ENCODE measurements around the gene ATOH8. TPM values are rescaled to one million over a fixed set of nuclear protein-coding genes. Genes with fewer than 3 reads are reported as not detected.

The ATOH8 gene
- total and polyA plus RNA-seq, 4 donors, result 51.5 to 78.8 (median 62.6) TPM

DNA sequence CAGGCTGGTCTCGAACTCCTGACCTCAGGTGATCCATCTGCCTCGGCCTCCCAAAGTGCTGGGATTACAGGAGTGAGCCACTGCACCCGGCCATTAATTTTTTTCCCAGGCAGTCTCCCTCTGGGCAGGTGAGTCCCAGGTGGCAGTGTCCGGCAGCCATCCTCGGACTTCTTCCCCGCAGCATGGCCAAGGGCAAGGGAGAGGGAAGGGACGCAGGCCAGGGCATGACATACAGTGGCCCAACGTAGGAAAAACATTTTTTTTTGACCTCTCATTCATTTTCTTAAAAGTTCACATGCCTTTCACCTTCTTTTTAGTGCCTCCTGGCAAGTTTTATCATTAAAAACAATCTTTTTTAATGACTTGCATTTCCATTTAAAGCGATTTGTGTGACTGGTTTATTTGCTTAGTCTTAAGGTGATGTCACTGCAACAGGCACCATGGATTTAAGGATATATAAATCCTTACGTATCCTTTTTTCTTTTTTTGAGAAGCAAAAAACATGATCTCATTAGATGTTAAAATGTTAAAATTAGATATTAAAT lies 23.0 kb upstream of the ATOH8 start:
- intact Hi-C loops (cut with DNase I), result loop anchor here in 1 of 2 donors (5.0 to 10.0 kb wide), 2 partner anchors 67 to 264 kb away; no protein-coding TSS in a partner anchor
- WGBS, 2 donors, result 87 to 92% methylated on average over 10 of the region's 10 CpGs
- H3K4me1 ChIP-seq (ENCODE audit: control insufficient read depth in 1 of 2, insufficient read depth in 2 of 2, low read length in 2 of 2), result no peaks in the 10 kb centered on the region
- ATAC-seq (ENCODE audit: low FRiP score) (no peak), DNase-seq (no peak)
- H3K9me3 ChIP-seq (ENCODE audit: control insufficient read depth, low read length), result no peaks in the 10 kb centered on the region
- no peaks in the 10 kb centered on the region for H3K27me3 ChIP-seq (ENCODE audit: control insufficient read depth in 1 of 2, insufficient read depth in 2 of 2, low read length in 1 of 2)
- no peak overlapping the region for H3K27ac ChIP-seq (ENCODE audit: low read depth in 1 of 2, low read length in 2 of 2)
- H3K4me3 ChIP-seq (ENCODE audit: low read length in 2 of 2), result no peak overlapping the region
- H3K36me3 ChIP-seq (ENCODE audit: control insufficient read depth in 1 of 2, insufficient read depth in 2 of 2, low read length in 1 of 2), result no peaks in the 10 kb centered on the region

DNA sequence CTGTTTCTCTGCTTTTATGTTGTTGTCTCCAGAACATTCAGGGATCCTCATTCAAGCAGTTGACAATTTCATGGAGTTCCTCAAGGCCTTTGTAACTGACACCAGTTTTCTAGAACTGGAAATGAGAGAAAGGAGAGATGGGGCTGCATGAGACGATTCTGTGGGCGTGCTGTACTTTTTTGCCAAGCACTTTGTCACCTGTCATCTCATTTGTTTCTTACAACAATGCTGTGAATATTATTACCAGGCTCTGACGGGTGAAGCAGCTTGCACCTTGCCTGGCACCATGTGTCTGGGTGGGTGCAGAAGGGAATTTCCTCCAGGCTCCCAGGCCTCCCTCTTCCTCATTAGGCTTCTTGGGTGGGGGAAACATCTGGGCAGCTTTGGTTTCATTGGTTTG lies 22.2 kb upstream of the ATOH8 start:
- Histone ChIP-seq H3K4me1 (ENCODE audit: control insufficient read depth in 1 of 2, insufficient read depth in 2 of 2, low read length in 2 of 2) (no peaks in the 10 kb centered on the region), H3K27me3 (ENCODE audit: control insufficient read depth in 1 of 2, insufficient read depth in 2 of 2, low read length in 1 of 2) (no peaks in the 10 kb centered on the region)

GRCh38 chr2:85732467-85733120 lies 21.2 kb upstream of the ATOH8 start:
- no peak for ATAC-seq (ENCODE audit: low FRiP score)
- Histone ChIP-seq H3K36me3 (ENCODE audit: control insufficient read depth in 1 of 2, insufficient read depth in 2 of 2, low read length in 1 of 2) (no peaks in the 10 kb centered on the region), H3K4me1 (ENCODE audit: control insufficient read depth in 1 of 2, insufficient read depth in 2 of 2, low read length in 2 of 2) (peaks cover 0 to 3% of the 10 kb centered on the region in 2 donors), H3K27ac (ENCODE audit: low read depth in 1 of 2, low read length in 2 of 2) (no peak overlapping the region), H3K4me3 (ENCODE audit: low read length in 2 of 2) (no peak overlapping the region), H3K27me3 (ENCODE audit: control insufficient read depth in 1 of 2, insufficient read depth in 2 of 2, low read length in 1 of 2) (no peaks in the 10 kb centered on the region), H3K9me3 (ENCODE audit: control insufficient read depth, low read length) (no peaks in the 10 kb centered on the region)
- intact Hi-C loops (cut with DNase I), result loop anchor here in 1 of 2 donors (5.0 to 10.0 kb wide), 2 partner anchors 65 to 262 kb away; no protein-coding TSS in a partner anchor
- DNase-seq, result no peak
- 90 to 91% methylated on average over 2 of the region's 2 CpGs for WGBS, 2 donors

More for the DNA sequence above, 22.2 kb upstream of the ATOH8 start:
- Histone ChIP-seq H3K4me3 (ENCODE audit: low read length in 2 of 2) (no peak overlapping the region), H3K27ac (ENCODE audit: low read depth in 1 of 2, low read length in 2 of 2) (no peak overlapping the region), H3K9me3 (ENCODE audit: control insufficient read depth, low read length) (no peaks in the 10 kb centered on the region), H3K36me3 (ENCODE audit: control insufficient read depth in 1 of 2, insufficient read depth in 2 of 2, low read length in 1 of 2) (no peaks in the 10 kb centered on the region)
- WGBS, 2 donors, result 79 to 86% methylated on average over 3 of the region's 3 CpGs
- intact Hi-C loops (cut with DNase I), result loop anchor here in 1 of 2 donors (5.0 to 10.0 kb wide), 2 partner anchors 66 to 263 kb away; no protein-coding TSS in a partner anchor
- DNase-seq (no peak), ATAC-seq (ENCODE audit: low FRiP score) (no peak)

GRCh38 chr2:85733121-85733960 lies 20.4 kb upstream of the ATOH8 start:
- no peak overlapping the region for H3K27ac ChIP-seq (ENCODE audit: low read depth in 1 of 2, low read length in 2 of 2)

GRCh38 chr2:85734015-85734414 lies 19.8 kb upstream of the ATOH8 start:
- no peaks in the 10 kb centered on the region for H3K36me3 ChIP-seq (ENCODE audit: control insufficient read depth in 1 of 2, insufficient read depth in 2 of 2, low read length in 1 of 2)
- no peaks in the 10 kb centered on the region for H3K27me3 ChIP-seq (ENCODE audit: control insufficient read depth in 1 of 2, insufficient read depth in 2 of 2, low read length in 1 of 2)
- DNase-seq (no peak), ATAC-seq (ENCODE audit: low FRiP score) (no peak)
- WGBS, 2 donors, result 80 to 93% methylated on average over 4 of the region's 4 CpGs
- no peaks in the 10 kb centered on the region for H3K9me3 ChIP-seq (ENCODE audit: control insufficient read depth, low read length)
- intact Hi-C loops (cut with DNase I), result loop anchor here in 1 of 2 donors (5.0 to 10.0 kb wide), 2 partner anchors 63 to 261 kb away; no protein-coding TSS in a partner anchor
- H3K4me1 ChIP-seq (ENCODE audit: control insufficient read depth in 1 of 2, insufficient read depth in 2 of 2, low read length in 2 of 2), result peaks cover 0 to 5% of the 10 kb centered on the region in 2 donors
- no peak overlapping the region for H3K4me3 ChIP-seq (ENCODE audit: low read length in 2 of 2)
- no peak overlapping the region for H3K27ac ChIP-seq (ENCODE audit: low read depth in 1 of 2, low read length in 2 of 2)

More at GRCh38 chr2:85733121-85733960, 20.4 kb upstream of the ATOH8 start:
- peaks cover 0 to 5% of the 10 kb centered on the region in 2 donors for H3K4me1 ChIP-seq (ENCODE audit: control insufficient read depth in 1 of 2, insufficient read depth in 2 of 2, low read length in 2 of 2)
- ATAC-seq (ENCODE audit: low FRiP score) (no peak), DNase-seq (no peak)
- 95 to 96% methylated on average over 18 of the region's 18 CpGs for WGBS, 2 donors
- no peaks in the 10 kb centered on the region for H3K27me3 ChIP-seq (ENCODE audit: control insufficient read depth in 1 of 2, insufficient read depth in 2 of 2, low read length in 1 of 2)
- no peak overlapping the region for H3K4me3 ChIP-seq (ENCODE audit: low read length in 2 of 2)
- H3K36me3 ChIP-seq (ENCODE audit: control insufficient read depth in 1 of 2, insufficient read depth in 2 of 2, low read length in 1 of 2), result no peaks in the 10 kb centered on the region
- intact Hi-C loops (cut with DNase I), result loop anchor here in 1 of 2 donors (5.0 to 10.0 kb wide), 2 partner anchors 64 to 261 kb away; no protein-coding TSS in a partner anchor
- no peaks in the 10 kb centered on the region for H3K9me3 ChIP-seq (ENCODE audit: control insufficient read depth, low read length)

- H3K4me3 ChIP-seq (ENCODE audit: low read length in 2 of 2), result no peak overlapping the region
- intact Hi-C loops (cut with DNase I), result loop anchor here in 1 of 2 donors (5.0 to 10.0 kb wide), 2 partner anchors 62 to 260 kb away; no protein-coding TSS in a partner anchor
- peaks cover 0 to 5% of the 10 kb centered on the region in 2 donors for H3K4me1 ChIP-seq (ENCODE audit: control insufficient read depth in 1 of 2, insufficient read depth in 2 of 2, low read length in 2 of 2)
- no peak overlapping the region for H3K27ac ChIP-seq (ENCODE audit: low read depth in 1 of 2, low read length in 2 of 2)
- ATAC-seq (ENCODE audit: low FRiP score) (no peak), DNase-seq (no peak)
- no peaks in the 10 kb centered on the region for H3K27me3 ChIP-seq (ENCODE audit: control insufficient read depth in 1 of 2, insufficient read depth in 2 of 2, low read length in 1 of 2)
- WGBS, 2 donors, result 89 to 90% methylated on average over 5 of the region's 5 CpGs
- no peaks in the 10 kb centered on the region for H3K9me3 ChIP-seq (ENCODE audit: control insufficient read depth, low read length)
- H3K36me3 ChIP-seq (ENCODE audit: control insufficient read depth in 1 of 2, insufficient read depth in 2 of 2, low read length in 1 of 2), result no peaks in the 10 kb centered on the region
Observed at GRCh38 chr2:85734942-85735608, 18.7 kb upstream of the ATOH8 start.

- H3K4me1 ChIP-seq (ENCODE audit: control insufficient read depth in 1 of 2, insufficient read depth in 2 of 2, low read length in 2 of 2), result peaks cover 0 to 5% of the 10 kb centered on the region in 2 donors
- no peaks in the 10 kb centered on the region for H3K9me3 ChIP-seq (ENCODE audit: control insufficient read depth, low read length)
- intact Hi-C loops (cut with DNase I), result loop anchor here in 1 of 2 donors (10.0 kb wide), 1 partner anchor 259 kb away; no protein-coding TSS in a partner anchor
- H3K4me3 ChIP-seq (ENCODE audit: low read length in 2 of 2), result no peak overlapping the region
- H3K36me3 ChIP-seq (ENCODE audit: control insufficient read depth in 1 of 2, insufficient read depth in 2 of 2, low read length in 1 of 2), result no peaks in the 10 kb centered on the region
- DNase-seq (no peak), ATAC-seq (ENCODE audit: low FRiP score) (no peak)
- H3K27ac ChIP-seq (ENCODE audit: low read depth in 1 of 2, low read length in 2 of 2), result no peak overlapping the region
- H3K27me3 ChIP-seq (ENCODE audit: control insufficient read depth in 1 of 2, insufficient read depth in 2 of 2, low read length in 1 of 2), result no peaks in the 10 kb centered on the region
Observed at GRCh38 chr2:85735691-85736090, 18.1 kb upstream of the ATOH8 start.
